Kidney epithelial cell (primary cell): ENCODE data around the gene NFATC1. TPM values are rescaled to one million over a fixed set of nuclear protein-coding genes. Genes with fewer than 3 reads are reported as not detected.

Source experiments
- DNase-seq: peaks from one replicate; pipeline ENCODE4 v3.0.0-alpha.2; 2010; ENCODE audit warnings: low read depth
- H3K27me3 ChIP-seq: 2 replicates; pipeline ENCODE4 v1.6.0; 2011; ENCODE audit warnings: low read length; ENCODE audit not compliant: control insufficient read depth, insufficient read depth
- H3K36me3 ChIP-seq: 2 replicates; pipeline ENCODE4 v1.5.1; 2011; ENCODE audit warnings: low read length; ENCODE audit not compliant: control insufficient read depth, insufficient read depth
- H3K4me3 ChIP-seq: 2 replicates; pipeline ENCODE4 v1.5.1; 2011; ENCODE audit warnings: low read depth, mild to moderate bottlenecking, control low read depth, low read length
- total RNA-seq: library from RNA; depleted of rRNA; stranded (reverse); fragments of >200 nt; gene quantifications from 2 replicates; pipeline ENCODE4 v1.2.3, GENCODE V29; 2015
- TF ChIP-seq, protein P1 (sequence below): IDR thresholded peaks from 2 replicates; pipeline ENCODE4 v1.5.1; 2011; ENCODE audit warnings: mild to moderate bottlenecking, moderate library complexity, low read length, control low read depth, inconsistent platforms; ENCODE audit not compliant: insufficient read depth, poor library complexity, severe bottlenecking

The NFATC1 gene
- total RNA-seq, 1 donor from 2014 or later: 2.7 TPM

DNA sequence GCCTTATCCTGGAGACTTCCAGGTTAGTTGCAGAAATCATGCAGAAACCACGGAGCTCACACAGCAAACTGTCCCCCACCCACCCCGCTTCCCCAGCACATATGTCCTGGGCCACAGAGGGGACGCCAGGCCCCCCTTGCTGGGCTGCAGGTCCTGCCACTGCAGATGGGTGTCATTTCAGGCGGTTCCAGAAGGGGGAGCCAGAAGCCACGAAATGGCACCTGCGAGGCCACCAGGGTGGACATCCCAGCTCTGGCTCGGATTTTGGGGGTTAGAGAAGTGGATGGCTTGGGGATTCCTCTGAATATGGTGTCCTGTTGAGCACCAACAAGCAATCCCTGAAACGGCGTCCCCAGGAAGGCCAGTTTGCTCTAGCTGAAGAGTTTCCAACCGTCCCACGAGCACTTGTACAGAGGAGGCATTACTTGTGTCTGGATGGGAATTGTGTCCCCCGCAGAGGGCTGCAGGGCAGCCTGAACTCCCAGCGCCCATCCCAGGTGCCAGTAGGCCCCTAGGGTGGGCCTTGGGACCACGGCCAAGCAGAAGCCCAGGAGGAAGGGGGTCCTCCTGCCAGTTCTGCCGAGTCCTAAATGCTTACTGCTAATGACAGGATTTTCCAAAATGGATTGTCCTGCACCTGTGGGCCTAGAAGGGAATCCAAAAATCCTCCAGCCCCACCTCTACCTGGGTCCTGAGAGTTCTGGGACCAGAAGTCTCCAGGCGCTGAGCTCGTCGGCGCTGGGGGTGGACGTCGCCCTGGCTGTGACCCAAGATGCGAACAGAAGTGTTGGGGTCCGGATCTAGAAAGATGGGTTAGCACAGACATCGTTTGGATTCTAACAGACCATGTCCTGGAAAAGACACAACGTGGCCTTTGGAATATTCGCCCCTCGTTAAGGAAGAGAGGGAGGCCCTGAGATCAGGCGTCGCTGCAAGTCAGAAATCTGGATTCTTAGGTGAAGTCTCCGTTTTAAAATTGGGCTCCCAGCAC, 14.6 kb upstream of the NFATC1 start:
- TF ChIP-seq, protein P1, sequence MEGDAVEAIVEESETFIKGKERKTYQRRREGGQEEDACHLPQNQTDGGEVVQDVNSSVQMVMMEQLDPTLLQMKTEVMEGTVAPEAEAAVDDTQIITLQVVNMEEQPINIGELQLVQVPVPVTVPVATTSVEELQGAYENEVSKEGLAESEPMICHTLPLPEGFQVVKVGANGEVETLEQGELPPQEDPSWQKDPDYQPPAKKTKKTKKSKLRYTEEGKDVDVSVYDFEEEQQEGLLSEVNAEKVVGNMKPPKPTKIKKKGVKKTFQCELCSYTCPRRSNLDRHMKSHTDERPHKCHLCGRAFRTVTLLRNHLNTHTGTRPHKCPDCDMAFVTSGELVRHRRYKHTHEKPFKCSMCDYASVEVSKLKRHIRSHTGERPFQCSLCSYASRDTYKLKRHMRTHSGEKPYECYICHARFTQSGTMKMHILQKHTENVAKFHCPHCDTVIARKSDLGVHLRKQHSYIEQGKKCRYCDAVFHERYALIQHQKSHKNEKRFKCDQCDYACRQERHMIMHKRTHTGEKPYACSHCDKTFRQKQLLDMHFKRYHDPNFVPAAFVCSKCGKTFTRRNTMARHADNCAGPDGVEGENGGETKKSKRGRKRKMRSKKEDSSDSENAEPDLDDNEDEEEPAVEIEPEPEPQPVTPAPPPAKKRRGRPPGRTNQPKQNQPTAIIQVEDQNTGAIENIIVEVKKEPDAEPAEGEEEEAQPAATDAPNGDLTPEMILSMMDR: peak; percentile 89
- H3K27me3 ChIP-seq: peaks cover 29% of the 10 kb centered on the region
- H3K36me3 ChIP-seq: no peaks in the 10 kb centered on the region
- no peak for DNase-seq
- H3K4me3 ChIP-seq: no peak overlapping the region

DNA sequence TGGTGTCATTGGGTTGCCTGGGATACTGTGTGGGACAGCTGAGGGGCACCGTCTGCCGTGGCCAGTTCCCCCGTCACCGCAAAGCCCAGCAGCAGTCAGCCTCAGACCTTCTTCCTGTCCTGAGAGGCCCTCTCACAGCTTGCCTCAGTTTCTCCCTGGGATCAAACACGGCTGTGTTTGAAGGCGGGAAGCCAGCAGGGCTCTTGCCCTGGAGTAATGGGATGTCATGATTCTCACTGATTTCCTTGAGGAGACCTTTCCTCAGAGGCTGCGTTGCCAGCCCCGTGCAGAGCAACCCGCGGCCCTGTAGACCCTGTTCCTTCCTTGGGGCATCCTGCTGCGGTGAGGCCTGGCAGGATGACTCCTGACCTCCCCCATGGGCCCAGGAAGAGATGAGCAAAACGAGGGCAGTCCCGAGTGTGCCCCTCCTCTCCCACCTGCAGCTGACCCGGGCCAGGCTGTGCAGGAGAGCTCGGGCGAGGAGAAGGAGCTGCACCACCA, 13.9 kb upstream of the NFATC1 start:
- H3K4me3 ChIP-seq: no peak overlapping the region
- H3K27me3 ChIP-seq: peaks cover 32% of the 10 kb centered on the region
- TF ChIP-seq, protein P1: no peak
- no peak for DNase-seq
- H3K36me3 ChIP-seq: no peaks in the 10 kb centered on the region

DNA sequence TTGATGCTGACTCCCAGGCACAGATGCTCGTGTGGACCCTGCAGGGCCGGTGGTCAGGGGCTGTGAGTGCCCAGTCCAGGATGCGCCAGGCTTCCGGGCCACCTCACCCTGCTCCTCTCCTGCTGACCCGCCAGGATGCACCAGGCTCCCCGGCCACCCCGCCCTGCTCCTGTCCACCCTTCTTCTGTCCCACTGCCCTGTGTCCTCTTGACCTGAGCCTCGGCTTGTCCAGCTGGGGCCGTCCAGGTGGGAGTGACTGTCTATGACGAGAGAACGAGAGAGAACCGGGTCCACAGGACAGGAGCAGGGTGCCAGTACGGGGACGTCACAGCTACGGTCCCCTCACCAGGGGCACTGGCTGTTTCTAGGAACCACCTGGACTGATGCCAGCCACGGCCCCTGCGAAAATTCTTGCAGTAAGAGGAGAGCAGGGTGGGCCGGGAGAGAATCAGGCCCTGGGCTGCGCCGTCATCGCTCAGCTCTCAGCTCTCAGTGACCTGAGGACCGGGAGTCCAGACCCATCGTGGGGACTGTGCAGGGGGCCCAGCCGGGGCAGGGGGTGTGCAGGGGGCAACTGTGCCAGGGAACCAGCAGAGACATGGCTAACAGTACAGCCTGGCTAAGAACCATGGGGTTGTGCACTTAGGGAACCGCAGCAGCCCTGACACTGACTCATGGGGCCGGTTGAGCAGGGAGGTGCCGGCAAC, 12.9 kb upstream of the NFATC1 start:
- TF ChIP-seq, protein P1: no peak
- no peak for DNase-seq
- H3K4me3 ChIP-seq: no peak overlapping the region
- H3K36me3 ChIP-seq: no peaks in the 10 kb centered on the region
- peaks cover 39% of the 10 kb centered on the region for H3K27me3 ChIP-seq

DNA sequence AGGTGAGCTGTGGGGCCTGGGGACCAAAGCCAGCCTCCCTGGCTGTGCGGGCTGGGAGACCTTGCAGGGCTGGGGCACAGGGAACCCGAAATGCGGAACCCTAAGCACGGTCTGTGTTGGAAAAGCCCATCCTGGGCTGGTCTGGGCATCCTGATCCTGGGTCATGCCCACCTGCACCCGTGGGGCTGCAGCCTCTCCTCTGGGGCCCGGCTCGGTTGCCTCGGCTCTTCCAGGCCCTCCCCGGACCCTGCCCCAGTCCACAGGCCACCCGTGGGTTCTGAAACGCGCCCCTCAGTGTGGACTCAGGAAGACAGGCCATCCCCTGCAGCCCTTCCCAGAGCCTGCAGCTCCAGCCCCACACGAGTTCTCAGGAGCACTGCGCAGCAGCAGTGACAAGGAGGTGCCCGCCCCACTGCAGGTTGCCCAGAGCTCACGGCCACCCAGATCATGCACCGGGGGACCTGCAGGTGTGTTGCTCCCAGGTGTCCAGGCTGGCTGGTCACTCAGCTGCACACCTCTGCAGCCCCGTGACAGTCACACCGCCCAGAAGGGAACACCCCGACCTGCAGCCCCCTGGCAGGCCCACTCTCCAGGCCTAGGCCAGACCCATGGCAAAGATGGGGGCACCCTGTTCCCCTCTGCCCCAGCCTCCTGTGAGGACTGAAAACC, 12.2 kb upstream of the NFATC1 start:
- TF ChIP-seq, protein P1: no peak
- Histone ChIP-seq H3K4me3 (no peak overlapping the region), H3K27me3 (peaks cover 43% of the 10 kb centered on the region), H3K36me3 (no peaks in the 10 kb centered on the region)
- DNase-seq: no peak

DNA sequence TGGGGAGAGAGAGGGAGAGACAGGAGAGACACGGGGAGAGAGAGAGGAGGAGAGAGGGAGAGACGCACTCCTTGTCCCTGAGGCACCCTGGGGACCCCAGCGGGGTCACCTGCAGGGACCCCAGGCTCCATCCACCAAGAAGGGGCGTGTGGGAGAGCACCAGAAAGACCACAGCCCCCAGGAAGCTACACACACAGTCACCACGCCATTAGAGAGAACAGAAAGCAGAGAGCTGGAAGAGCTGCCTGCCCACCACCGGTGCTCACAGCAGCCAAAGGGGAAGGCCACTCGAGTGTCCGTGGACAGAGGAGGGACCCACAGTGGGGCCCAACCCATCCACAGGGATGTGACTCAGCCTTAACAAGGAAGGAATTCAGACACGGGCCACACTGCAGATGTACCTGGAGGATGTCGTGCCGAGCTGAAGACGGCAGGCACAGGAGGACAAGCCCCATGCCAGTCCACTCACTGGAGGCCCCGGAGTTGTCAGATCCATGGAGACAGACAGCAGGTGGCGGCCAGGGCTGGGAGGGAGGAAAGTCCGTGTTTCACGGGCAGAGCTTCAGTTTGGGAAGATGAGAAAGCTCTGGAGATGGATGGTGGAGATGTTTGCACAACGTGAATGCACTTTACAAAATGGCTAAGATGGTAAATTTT, 11.5 kb upstream of the NFATC1 start:
- Histone ChIP-seq H3K27me3 (peaks cover 50% of the 10 kb centered on the region), H3K4me3 (no peak overlapping the region), H3K36me3 (no peaks in the 10 kb centered on the region)
- no peak for DNase-seq
- TF ChIP-seq, protein P1: no peak
